ENCODE measurements around the gene TMEM94. TPM values are rescaled to one million over a fixed set of nuclear protein-coding genes. Genes with fewer than 3 reads are reported as not detected.

TMEM94 gene
- total and polyA plus RNA-seq, 9 of the 15 experiments (the other 6 are each of a cell fraction or from before 2014, with no cell fraction given): 0.35 to 48.1 (median 14.4) TPM

GRCh38 chr17:75536366-75536765, 79.9 kb downstream of the TMEM94 start:
- DNase-seq (ENCODE audit: extremely low read depth in 1 of 4, low spot score in 3 of 4) (no peak), ATAC-seq (no peak), FAIRE-seq (no peak)
- Histone ChIP-seq H3K4me2 (ENCODE audit: insufficient read depth, low read length) (no peak overlapping the region), H3K4me1 (replicated peaks in 1 of 2; ENCODE audit: control insufficient read depth in 2 of 2, insufficient read depth in 2 of 2, low read length in 2 of 2) (peaks cover 6 to 21% of the 10 kb centered on the region in 2 experiments; a peak in 3 of 5 replicates), H3K9me3 (replicated peaks; ENCODE audit: control insufficient read depth, insufficient read depth, low read depth, low read length) (no peaks in the 10 kb centered on the region), H4K20me1 (replicated peaks; ENCODE audit: control insufficient read depth, insufficient read depth, low read length) (0 out of 2 replicates have a peak, but pooled peaks cover 3% of the 10 kb centered on the region), H3K36me3 (ENCODE audit: control insufficient read depth, insufficient read depth, low read length) (no peaks in the 10 kb centered on the region), H3K4me3 (no peak overlapping the region), H3K79me2 (ENCODE audit: control insufficient read depth, insufficient read depth, low read length) (no peaks in the 10 kb centered on the region), H3K27ac (ENCODE audit: extremely low read depth, low read depth, low read length) (no peak overlapping the region), H3K27me3 (ENCODE audit: control insufficient read depth in 2 of 2, insufficient read depth in 2 of 2, low read length in 2 of 2) (no peaks in the 10 kb centered on the region), H2AFZ (ENCODE audit: low read depth, low read length) (no peak overlapping the region), H3K9me1 (ENCODE audit: control insufficient read depth, insufficient read depth, low read length) (no peaks in the 10 kb centered on the region), H3K9ac (ENCODE audit: insufficient read depth in 1 of 2, low read depth in 2 of 2, low read length in 2 of 2) (peak overlapping the region in 1 of 2 experiments; percentile 14; a peak in 1 of 4 replicates)
- no TSS peak for BruUV-seq (replicated peaks)
- intact Hi-C loops (cut with micrococcal nuclease) (no loop called here), in situ Hi-C loops (cut with MboI) (no loop called here)
- CTCF ChIA-PET (ENCODE audit: low intra/inter-chr PET ratio): no interaction called here
- POLR2A ChIA-PET: interaction anchor here (0.5 to 0.6 kb wide), 2 partner anchors 73 to 152 kb away, joined by 3 read pairs; no protein-coding TSS in a partner anchor
- WGBS (ENCODE audit: insufficient coverage, low coverage, missing lambda C conversion rate): 57% methylated on average over 9 of the region's 10 CpGs
- TF ChIP-seq MTA2 (IDR thresholded peaks at IDR 0.05; ENCODE audit: low read depth) (no peak), TFAM (CRISPR knock-in tag; conservative IDR thresholded peaks at IDR 0.05) (no peak), DNMT1 (IDR thresholded peaks at IDR 0.05) (no peak), CREBBP (IDR thresholded peaks at IDR 0.05; ENCODE audit: low read depth, low read length) (no peak), FUS (optimal IDR thresholded peaks at IDR 0.05; ENCODE audit: low read depth, low read length) (no peak), ZNF197 (CRISPR knock-in tag; IDR thresholded peaks at IDR 0.05; ENCODE audit: low read depth) (no peak), ZBTB8A (IDR thresholded peaks at IDR 0.05; ENCODE audit: partially characterized antibody) (no peak), EHMT2 (IDR thresholded peaks at IDR 0.05) (no peak), SIN3B (IDR thresholded peaks at IDR 0.05; ENCODE audit: low read depth) (no peak), AFF4 (CRISPR knock-in tag; IDR thresholded peaks at IDR 0.05) (no peak), TSHZ1 (CRISPR knock-in tag; IDR thresholded peaks at IDR 0.05) (no peak), CBFA2T2 (conservative IDR thresholded peaks at IDR 0.05) (no peak), CREB5 (CRISPR knock-in tag; IDR thresholded peaks at IDR 0.05) (no peak), KLF1 (tag; IDR thresholded peaks at IDR 0.05) (no peak)
